Ishikawa (cell line): ENCODE results near the gene PDE6B.

Source experiments
- EP300 ChIP-seq: IDR thresholded peaks from 2 replicates; pipeline ENCODE4 v1.6.1; 2012; ENCODE audit warnings: borderline replicate concordance
- TAF1 ChIP-seq: IDR thresholded peaks from 2 replicates; pipeline ENCODE4 v1.6.1; 2012; ENCODE audit warnings: low read depth, mild to moderate bottlenecking
- TF ChIP-seq, protein P1 (sequence below): IDR thresholded peaks from 2 replicates; pipeline ENCODE4 v1.6.1; 2012
- TF ChIP-seq, protein P2 (sequence below): IDR thresholded peaks from 2 replicates; pipeline ENCODE4 v1.6.1; 2012; ENCODE audit warnings: low read depth, mild to moderate bottlenecking

DNA sequence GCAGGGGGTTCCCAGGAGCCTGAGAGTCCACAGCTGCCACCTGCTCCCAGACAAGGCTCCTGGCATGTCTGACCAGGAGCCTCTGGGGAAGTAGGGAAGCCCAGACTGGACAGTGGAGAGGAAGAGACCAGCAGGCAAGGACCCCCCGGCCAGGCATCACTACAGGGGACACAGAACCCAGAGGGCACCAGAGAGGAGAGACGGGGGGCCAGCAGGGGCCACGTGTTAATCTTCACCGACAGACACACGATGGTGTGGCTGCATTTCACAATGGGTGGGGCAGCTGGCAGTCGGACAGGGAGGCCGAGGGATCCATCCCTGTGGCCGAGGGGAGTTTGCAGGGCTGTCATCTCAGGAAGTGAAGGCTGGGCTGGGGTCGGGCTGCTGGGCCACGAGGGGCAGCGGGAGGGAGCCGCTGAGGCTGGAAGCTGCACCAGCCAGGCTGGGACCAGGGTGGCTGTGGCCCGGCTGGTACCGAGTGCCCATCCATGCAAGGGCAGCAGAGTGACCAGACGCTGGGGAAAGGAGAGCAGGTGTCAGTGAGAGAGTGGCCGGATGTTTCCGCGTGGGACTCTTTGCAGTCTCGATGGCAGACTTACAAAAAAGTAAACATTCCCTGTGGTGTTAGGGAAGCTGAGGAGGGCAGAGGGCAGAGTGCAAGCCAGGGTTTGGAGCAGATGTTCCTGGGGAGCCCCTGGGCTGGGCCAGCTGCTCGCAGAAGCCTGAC is 4.7 kb downstream of the PDE6B start:
- no peak for TF ChIP-seq TAF1
- TF ChIP-seq, protein P1, sequence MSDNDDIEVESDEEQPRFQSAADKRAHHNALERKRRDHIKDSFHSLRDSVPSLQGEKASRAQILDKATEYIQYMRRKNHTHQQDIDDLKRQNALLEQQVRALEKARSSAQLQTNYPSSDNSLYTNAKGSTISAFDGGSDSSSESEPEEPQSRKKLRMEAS = no peak
- TF ChIP-seq, protein P2, sequence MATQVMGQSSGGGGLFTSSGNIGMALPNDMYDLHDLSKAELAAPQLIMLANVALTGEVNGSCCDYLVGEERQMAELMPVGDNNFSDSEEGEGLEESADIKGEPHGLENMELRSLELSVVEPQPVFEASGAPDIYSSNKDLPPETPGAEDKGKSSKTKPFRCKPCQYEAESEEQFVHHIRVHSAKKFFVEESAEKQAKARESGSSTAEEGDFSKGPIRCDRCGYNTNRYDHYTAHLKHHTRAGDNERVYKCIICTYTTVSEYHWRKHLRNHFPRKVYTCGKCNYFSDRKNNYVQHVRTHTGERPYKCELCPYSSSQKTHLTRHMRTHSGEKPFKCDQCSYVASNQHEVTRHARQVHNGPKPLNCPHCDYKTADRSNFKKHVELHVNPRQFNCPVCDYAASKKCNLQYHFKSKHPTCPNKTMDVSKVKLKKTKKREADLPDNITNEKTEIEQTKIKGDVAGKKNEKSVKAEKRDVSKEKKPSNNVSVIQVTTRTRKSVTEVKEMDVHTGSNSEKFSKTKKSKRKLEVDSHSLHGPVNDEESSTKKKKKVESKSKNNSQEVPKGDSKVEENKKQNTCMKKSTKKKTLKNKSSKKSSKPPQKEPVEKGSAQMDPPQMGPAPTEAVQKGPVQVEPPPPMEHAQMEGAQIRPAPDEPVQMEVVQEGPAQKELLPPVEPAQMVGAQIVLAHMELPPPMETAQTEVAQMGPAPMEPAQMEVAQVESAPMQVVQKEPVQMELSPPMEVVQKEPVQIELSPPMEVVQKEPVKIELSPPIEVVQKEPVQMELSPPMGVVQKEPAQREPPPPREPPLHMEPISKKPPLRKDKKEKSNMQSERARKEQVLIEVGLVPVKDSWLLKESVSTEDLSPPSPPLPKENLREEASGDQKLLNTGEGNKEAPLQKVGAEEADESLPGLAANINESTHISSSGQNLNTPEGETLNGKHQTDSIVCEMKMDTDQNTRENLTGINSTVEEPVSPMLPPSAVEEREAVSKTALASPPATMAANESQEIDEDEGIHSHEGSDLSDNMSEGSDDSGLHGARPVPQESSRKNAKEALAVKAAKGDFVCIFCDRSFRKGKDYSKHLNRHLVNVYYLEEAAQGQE = no peak
- TF ChIP-seq EP300 = no peak
